ENCODE measurements around the gene CLCN1.

GRCh38 chr7:143373255-143373794 lies 57.4 kb downstream of the CLCN1 start:
- no peak for TF ChIP-seq POLR2A (IDR thresholded peaks at IDR 0.05; ENCODE audit: low read length)
- no peak for TF ChIP-seq GATA1 (IDR thresholded peaks at IDR 0.05; ENCODE audit: low read depth, low read length)

Data from erythroblast (primary cell).